Stimulated activated CD4-positive, alpha-beta T cell treated with anti-CD3 and anti-CD28 coated beads, Interleukin-4, amount 100 ng/mL, for 24 hours (primary cell): ENCODE measurements around the gene ABCF2.

ENCODE experiments used
- DNase-seq: peaks from one replicate; pipeline ENCODE4 v3.0.0-alpha.2; 2020

Gene ABCF2

DNA sequence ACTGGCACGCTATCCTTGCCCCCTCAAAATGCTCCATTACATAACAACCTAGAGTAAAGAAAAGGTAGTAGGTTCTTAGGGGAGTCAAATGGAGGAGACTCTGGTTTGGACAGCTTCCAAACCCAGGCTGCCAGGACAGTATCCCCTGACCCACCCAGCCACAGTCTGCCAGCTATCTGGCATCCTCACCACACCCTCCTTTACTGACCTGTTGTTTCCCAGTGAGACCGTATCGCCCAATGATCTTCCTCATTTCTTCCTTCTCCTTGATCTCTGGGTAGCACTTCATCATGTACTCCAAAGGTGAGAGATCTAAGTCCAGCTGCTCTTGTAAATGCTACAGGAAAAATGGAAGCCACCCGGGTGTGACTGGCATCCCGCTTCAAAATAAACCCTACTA lies 11.6 kb downstream of the ABCF2 start:
- DNase-seq = no peak

DNA sequence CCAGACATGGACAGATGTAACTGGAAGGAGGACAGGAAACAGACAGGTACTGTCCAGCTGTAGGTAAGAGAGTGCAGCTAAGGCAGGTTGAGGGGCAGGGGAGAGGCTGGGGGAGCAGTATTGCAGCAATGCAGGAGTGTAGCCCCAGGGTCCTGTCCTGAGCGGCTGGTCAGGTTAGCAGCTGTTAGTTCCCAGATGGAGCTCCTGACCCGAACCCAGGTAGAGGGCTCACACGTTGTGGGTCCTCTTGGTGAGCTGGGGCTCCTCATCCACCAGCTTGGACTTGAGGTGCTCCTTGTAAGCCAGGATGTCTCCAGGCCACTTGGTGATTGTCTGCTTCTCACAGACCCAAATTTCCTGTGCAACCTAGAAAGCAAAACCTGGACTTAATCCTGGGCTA lies 13.2 kb downstream of the ABCF2 start:
- DNase-seq = no peak

DNA sequence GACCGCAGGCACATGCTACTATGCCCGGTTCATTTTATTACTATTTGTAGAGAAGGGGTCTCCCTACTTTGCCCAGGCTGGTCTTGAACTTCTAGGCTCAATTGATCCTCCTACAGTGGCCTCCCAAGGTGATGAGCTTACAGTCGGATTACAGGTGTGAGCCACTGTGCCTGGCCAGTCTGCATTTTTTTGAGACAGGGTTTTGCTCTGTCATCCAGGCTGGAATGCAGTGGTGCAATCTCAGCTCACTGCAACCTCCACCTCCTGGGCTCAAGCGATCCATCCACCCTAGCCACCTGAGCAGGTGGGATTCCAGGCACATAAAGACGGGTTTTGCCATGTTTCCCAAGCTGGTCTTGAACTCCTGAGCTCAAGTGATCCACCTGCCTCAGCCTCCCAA lies 14.4 kb downstream of the ABCF2 start:
- no peak for DNase-seq

DNA sequence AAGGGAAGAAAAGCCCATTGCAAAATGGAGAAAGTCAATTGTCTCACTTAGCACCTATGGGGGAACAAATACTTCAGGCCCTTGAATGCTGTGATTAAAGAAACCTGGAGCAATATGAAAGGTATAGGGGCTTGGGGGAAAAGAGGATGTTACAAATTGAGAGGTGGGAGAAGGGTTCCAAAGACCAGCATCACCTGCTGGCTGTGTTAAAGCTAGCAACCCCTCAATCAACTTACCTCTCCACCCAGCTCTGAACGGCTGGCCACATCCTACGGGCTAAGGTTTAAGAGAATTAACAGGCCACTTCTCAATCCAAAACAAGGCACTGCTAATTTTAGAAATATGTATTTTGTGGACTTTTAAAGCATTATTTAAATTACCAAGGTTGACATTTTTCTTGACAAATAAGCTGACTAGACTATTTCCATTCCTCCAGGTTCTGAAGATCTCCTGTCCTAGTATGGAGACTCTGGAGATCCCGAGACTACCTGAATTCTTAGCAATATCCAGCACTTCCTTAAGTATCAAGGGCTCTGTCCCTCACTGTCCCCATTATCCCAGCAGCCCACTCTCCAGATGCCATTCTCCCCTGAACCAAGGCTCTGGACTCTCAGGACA lies 15.7 kb downstream of the ABCF2 start:
- DNase-seq = no peak

DNA sequence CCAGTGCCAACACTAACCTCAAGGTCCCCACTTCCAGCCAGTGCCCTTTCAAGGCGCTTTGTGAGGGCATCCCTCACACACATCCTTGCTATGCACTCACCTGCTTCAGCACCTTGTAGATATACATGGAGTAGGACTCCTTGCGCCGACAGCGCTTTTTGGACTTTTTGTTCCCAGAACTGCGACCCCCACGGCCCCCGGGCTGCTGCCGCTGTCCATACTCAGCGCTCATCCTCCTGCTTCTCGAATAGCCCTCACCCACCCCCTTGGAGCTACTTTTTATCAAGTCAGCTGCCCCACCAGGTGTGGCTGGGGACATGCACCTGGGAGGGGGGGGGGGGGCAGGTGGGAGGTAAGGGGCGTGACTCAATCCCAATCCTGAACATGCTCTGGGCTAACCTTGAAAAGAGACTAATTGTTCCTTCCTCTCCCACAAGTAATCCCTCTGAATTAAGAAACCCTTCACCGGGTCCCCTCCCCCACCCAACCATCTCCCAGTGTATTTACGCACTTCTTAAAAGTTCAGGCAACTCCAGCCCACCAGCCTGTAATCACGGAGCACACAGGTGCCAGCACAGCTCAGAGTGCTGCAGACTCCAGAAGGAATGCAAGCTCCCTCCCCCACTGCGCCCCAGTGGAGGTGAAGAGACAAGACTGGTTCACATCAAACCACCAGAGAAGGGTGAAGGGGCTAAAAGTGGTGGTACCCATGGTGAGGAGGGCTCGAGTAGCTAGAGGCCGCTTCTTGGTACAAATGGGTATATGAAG lies 16.7 kb downstream of the ABCF2 start, which contains the start of gene H2BK1:
H2BK1 (minus strand) TSS at position 402 of the 768 bp plus-strand sequence; CDS start at position 232, 170 bp downstream.
- DNase-seq = no peak

DNA sequence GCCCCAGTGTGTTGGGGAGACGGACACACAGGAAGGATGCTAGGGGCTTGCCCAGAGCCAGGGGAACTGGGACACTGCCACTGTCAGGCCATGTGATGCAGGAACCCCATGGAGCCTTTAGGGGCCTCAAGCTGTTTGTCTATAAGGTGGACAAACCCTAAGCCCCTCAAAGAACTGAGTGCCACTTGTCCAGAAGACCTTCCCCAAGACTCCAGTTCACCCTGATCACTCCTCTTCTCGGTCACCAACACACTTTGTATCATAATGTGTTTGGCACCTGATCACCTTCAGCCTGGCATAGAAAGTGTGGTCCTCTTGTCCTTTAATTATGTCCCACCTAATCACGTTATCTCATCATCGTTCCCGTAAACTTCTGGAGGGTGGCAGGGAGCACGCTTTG lies 17.4 kb downstream of the ABCF2 start:
- DNase-seq = no peak

DNA sequence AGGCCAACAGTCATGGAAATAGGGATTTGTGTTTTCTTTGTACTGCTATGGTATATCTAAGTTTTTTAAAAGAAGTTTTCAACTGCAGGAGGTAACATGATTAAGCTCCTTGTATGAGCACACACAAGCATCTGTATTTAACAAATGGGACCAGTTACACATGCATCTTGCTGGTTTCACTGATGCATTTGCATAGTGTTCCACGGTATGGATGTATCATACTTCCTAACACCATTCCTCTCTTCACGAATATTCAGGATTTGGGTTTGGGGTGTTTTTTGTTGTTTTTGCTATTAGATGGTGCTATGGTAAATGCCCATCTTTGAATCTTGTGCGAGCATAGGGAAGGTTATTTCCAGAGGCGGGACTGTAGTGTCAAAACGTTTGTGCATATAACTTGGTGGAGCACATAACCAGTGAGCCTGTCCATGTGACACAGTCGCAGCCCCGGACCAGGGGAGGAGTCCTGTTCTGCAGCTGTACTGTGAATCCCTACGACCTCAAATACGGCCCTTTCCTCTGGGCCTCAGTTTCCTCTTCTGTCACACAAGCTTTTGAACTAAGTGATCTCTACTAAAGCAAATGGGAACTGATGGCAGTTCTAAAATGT lies 18.6 kb downstream of the ABCF2 start:
- no peak for DNase-seq

DNA sequence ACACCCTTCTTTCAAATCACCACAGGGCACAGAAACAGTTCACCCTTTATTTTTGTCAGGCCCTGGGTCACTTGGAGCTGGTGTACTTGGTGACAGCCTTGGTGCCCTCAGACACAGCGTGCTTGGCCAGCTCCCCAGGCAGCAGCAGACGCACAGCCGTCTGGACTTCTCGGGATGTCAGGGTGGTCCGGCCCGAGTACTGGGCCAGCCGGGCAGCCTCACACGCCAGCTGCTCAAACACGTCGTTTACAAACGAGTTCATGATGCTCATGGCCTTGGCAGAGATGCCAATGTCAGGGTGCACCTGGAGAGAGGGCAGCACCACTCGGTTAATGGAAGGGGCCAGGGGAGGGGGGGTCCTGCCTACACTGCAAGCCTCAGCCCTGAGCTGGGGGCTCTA lies 19.2 kb downstream of the ABCF2 start:
- no peak for DNase-seq

DNA sequence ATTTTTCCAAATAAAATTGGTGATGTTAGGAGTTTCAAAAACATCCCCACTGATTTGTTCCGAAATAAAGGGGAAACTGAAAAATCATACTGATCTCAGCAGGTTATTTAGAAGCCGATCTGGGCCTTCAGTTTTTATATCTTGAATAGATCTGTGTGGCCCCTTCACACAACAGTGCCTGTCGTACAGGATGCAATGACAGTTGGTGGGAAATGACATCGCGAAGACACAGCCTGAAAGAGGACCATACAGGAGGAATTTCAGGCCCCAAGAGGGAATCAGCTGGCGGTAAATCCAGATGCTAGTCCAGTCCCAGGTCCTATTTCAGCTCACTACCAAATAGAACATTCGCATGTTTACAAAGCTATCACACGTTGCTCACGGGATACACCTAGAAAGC lies 19.7 kb downstream of the ABCF2 start:
- DNase-seq = no peak

DNA sequence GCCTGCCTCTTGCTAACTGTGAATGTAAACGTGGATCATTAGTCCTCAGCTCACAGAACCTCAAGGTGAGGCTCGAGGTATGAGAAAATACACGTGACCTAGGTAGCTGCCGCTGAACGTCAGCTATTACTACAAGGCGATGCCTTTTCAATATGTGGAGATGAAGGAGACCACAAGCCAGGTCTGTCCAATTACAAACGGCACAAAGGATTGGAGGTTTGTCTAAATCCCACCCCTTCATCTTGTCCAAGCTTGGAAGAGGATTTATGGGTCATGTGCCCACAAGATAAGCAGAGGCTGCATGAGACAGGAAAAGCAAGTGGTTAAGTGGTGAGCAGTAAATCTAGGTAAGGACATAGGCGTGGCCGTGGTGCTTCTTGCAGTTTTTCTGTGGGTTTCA lies 20.1 kb downstream of the ABCF2 start:
- no peak for DNase-seq

DNA sequence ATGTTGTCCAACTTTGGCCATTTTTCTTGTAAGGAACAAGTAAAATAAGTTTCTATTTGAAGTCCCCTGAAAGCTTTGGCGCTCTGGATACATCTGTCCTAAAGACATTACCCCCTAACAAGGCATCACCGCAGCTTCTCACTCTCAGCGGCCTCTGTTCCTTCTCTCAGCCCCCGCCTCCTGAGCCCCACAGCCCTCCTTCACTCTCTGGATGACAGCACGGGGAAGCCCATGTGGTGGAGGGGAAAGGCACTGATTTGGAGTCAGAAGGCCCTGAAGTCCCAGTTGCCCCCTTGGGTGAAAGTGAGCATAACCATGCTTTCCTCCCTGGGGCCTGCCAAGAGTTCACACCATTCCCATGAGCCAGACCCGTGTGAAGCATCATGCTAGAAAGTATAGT lies 21.3 kb downstream of the ABCF2 start:
- no peak for DNase-seq

DNA sequence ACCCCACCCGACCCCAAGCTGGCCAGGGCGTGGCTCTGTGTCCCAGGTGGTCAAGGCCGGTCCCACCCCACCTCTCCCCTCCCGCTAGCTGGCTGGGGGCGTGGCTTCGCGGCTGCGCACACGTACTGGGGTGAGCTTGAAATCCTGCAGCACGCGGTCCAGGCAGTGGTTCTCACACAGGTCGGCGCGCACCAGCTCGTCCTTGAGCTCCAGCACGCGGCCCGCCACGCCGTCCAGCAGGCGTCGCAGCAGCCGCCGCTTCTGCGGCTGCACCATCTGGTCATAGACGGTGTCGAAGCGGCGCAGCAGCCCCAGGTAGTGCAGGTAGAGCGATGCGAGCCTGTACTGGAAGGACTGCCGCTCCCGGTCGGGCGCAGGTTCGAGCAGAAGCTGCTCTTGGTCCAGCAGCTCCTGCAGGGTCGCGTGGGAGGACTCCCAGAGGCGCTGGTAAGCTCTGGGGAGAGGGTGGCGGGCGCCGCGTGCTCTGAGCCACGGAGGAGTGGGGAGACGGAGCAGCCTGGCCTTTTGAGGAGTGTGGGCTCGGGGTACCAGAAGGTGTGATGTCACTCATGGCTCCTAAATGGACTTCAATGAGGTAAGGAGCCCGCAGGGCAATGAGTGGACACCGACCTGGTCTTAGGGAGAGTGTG lies 22.5 kb downstream of the ABCF2 start:
- no peak for DNase-seq

DNA sequence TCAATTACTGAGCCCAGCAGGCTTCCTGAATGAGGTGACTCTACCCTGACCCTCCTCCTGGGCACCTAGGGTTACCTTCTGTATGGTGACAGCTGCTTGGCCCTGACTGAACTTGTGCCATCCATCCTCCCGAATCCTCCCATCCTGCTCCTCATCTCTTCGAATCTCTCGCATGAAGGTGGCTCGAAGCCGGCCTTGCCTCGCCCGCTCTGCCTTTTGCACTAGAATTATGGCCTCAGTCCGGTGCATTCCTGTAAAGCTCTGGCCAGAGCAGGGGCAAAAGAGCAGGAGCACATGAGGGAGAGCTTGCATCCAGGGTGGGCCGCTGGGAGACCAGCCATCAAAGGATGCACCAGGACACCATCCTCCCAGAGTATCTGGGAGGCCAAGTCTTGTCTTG lies 24.2 kb downstream of the ABCF2 start:
- DNase-seq = no peak

DNA sequence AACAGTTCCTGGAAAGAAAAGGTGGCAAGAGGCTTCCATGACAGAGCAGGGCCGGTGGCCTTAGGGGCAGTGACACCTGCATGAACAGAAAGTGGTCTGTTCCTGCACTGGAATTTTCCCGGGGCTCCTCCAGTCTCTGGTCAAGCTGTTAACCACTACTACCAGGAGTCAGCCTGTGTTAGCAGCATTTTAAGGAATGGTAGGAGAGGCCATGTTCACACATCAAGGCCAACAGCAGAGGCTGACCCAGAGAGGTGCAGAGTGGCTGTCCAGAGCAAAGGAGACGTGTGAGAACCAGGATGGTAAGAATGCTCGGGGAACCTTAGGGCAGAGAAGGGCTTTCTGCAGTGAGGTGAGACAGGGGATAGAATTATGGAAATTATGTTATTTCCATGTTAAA lies 25.3 kb downstream of the ABCF2 start:
- no peak for DNase-seq

DNA sequence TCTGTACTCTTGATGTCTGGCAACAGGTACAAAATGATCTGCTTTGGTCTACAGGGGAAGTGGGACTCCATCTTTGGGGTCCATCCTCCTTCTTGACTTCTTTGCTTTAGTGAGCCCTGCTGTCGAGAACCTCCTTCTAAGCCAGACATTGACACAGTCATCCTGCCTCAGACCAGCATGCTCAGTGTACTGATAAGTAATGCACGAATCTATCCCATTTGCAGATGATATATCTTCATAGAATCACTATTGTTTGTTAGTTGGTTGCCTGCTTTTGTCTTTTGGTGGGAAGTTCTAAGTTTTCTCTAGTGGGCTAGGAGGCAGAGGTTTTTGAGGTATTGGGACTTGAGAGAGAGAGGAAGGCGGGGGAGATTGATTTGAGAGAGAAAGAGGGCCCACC lies 25.7 kb downstream of the ABCF2 start:
- DNase-seq = no peak

DNA sequence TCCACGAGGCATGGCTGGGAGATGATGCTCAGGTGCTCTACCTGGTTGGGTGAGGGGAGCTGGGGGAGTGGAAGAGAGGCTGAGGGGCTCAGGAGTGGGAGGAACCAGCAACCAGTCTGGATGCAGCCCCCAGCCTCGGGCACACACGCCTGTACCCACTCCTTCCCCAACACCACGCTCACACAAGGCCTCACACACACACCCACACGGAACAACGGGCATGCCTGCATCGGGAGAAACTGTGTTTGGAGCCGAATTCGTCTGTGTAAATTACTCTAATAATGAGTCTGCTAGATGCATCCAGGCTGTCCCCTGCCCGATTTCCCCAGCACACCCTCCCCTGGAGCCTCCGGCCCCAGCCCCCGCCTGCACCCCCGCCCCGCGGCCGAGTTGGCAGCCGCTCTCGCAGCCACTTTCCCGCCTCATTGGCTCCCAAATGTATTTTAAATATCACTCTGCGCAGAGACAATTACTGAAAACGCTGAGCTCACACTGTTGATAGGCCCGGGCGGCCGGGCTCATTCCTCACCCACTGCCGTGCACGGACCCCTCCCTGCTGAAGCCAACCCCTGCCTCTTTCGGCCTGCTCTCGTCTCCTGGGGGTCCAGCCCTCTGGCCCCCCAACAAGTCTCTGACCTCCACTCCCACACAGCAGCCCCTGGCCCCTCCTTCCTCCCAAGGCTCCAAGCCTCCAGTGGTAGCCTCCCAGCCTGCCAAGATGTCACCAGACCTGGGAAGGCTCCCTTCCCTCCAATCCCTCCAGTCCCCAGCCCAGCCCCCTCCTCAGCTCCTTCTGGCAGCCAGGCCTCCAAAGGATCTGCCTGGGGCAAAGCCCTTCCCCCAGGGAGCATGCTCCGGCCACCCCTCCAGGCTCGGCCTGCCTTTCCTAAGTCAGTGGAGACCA lies 27.8 kb downstream of the ABCF2 start:
- no peak for DNase-seq

DNA sequence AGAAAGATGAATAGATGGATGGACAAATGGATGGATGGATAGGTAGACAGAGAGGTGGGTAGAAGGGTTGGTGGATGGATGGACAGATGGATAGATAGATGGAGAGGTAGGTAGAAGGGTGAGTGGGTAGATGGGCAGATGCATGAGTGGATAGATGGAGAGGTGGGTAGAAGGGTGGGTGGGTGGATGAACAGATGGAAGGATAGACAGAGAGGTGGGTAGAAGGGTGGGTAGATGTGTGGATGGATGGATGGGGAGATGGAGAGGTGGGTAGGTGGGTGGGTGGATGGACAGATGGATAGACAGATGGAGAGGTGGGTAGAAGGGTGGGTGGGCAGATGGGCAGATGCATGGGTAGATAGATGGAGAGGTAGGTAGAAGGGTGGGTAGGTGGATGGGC lies 29.1 kb downstream of the ABCF2 start:
- no peak for DNase-seq

DNA sequence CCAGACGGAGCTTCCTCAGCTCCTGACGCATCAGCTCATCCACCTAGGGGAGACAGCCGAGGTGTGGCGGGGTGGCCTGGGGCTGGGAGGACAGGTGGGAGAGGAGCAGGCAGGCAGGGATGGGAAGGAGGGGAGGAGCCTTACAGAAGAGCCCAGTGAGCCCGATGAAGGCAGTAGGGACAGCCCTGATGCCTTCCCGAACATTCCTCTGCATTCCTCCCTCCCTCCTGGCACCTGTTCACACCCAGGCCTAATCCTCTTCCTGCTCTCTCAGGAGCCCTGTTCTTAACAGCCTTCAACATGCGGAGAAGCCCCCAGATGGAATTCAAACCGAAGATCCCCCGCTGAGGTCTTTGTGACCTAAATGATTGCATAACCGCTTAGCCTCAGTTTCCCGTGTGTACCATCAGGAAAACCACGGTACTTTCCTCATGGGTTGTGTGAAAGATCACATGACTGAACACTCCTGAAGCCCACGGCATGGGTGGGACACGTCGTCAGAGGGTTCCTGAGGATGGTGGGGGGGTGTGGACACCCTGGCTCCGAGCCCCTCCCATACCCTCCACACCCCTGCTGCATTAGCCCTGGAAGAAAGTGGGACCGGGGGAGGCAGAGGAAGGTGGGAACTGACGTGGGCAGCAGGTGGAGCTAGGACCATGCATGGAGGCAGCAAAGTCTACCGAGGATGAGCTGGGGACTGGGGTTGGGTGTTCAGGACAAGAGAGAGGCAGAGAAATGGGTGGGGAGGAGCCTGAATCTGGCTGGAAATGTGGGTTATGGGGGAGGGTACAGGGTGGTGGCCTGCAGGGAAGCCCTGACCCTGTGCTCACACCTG lies 31.2 kb downstream of the ABCF2 start:
- no peak for DNase-seq

DNA sequence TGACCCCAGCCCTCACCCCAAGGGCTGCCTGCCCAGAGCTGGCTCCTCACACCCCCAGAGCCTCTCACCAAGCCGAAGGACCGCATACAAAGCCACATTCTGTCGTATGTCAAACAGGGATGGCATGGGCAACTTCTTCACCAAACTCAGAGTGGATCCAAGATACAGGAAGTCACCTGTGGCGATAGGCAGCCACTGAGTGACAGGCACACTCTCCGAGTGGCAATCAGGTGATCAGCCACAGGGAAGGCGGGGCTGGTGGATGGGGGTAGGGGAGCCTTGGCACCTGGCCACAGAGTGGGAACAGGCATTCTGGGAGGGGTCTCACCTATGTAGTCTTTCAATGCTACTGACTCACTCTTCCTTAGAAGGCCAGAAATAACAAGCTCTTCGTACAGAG lies 32.8 kb downstream of the ABCF2 start:
- no peak for DNase-seq

DNA sequence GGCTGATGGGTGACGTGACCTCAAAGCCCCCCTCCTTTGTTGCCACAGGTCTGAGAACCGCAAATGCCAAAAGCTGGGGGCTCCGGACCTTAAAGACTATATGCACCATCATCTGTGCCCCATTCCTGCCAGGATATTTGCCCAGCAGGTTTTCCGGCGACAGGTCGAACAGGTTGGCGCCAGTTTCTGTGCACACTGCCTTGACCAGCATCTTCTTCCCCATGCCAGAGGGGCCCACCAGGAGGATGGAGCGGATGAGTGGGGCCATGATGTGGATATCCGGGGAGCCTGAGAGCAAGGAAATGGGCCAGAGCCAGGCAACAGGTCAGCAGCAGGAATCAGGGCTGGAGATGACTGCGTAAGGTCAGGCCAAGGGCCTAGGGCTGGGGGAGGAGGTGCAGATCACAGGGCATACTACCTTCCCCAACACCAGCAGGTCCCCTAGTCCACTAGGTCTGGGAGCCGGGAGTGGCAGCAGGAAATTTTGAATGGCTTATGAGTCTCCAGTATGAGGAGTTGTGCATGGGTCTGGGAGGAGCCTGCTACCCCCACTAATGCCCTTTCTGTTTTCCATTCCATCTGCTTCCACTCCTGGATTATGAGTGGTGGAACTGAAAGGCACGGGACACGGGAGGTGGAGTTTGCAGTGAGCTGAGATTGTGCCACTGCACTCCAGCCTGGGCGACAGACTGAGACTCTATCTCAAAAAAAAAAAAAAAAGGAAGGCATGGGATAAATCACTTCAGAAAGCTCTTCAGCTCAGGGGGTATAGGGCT lies 33.6 kb downstream of the ABCF2 start:
- DNase-seq = no peak

DNA sequence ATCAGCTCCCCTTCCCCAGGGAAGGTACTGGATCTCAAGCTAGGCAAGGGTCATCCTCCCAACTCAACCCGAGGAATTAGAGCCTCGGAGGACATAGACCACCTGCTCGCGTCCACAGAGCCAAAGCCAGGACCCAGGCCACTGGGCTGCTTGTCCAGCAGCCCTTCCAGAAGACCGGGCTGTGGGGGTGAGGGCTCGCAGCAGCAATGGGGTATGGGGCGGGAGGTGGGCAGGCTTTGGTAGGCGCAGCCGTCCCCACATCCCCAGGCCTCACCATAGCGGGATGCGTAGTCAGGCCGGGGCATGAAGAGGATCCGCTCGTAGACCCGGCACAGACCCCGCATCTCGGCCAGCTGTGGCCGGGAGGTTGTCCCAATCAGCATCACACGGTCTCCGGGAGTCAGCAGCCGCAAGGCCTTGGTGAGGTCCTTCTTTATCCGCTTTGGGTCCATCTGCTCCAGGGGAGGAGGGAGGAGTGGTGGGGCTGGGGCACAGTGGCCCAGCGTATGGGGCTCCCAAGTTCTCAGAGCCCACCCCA lies 34.9 kb downstream of the ABCF2 start:
- DNase-seq = no peak
